HAP-1 (cell line): ENCODE measurements around the gene RAVER1.

ENCODE experiments used
- DNase-seq, 2 experiments: peaks; one replicate each; pipeline ENCODE4 v3.0.0-alpha.2; 2016 to 2020; ENCODE audit warnings: low spot score in 2 of 2
- H3K27me3 ChIP-seq: fragments of 250-450 bp; sonication (Bioruptor Pico); 2 replicates; pipeline ENCODE4 v1.5.1; 2020; ENCODE audit warnings: low read depth, mild to moderate bottlenecking, moderate library complexity
- H3K36me3 ChIP-seq: fragments of 250-450 bp; sonication (Bioruptor Pico); replicated peaks from 2 replicates; pipeline ENCODE4 v1.5.1; 2020; ENCODE audit warnings: mild to moderate bottlenecking
- H3K4me1 ChIP-seq: fragments of 250-450 bp; sonication (Bioruptor Pico); 2 replicates; pipeline ENCODE4 v1.5.1; 2020; ENCODE audit warnings: mild to moderate bottlenecking
- H3K4me3 ChIP-seq: fragments of 250-450 bp; sonication (Bioruptor Pico); 2 replicates; pipeline ENCODE4 v1.5.1; 2020; ENCODE audit warnings: mild to moderate bottlenecking, moderate library complexity
- H3K9me3 ChIP-seq: fragments of 250-450 bp; sonication (Bioruptor Pico); 2 replicates; pipeline ENCODE4 v1.5.1; 2020; ENCODE audit warnings: mild to moderate bottlenecking, moderate library complexity
- in situ Hi-C: fragments of 300-500 bp; cut with MboI; formaldehyde crosslinking; loops from 3 replicates; pipeline ENCODE4 v1.14.3; 2020; ENCODE audit warnings: low sequenced_read_pairs, inconsistent platforms, mixed read lengths

RAVER1 gene

GRCh38 chr19:10295305-10295846 lies 38.0 kb downstream of the RAVER1 start:
- Histone ChIP-seq H3K9me3 (no peaks in the 10 kb centered on the region), H3K4me3 (no peak overlapping the region), H3K27me3 (no peaks in the 10 kb centered on the region), H3K36me3 (peaks cover 10% of the 10 kb centered on the region), H3K4me1 (peaks cover 8% of the 10 kb centered on the region)
- in situ Hi-C loops: no loop called here
- DNase-seq: no peak

DNA sequence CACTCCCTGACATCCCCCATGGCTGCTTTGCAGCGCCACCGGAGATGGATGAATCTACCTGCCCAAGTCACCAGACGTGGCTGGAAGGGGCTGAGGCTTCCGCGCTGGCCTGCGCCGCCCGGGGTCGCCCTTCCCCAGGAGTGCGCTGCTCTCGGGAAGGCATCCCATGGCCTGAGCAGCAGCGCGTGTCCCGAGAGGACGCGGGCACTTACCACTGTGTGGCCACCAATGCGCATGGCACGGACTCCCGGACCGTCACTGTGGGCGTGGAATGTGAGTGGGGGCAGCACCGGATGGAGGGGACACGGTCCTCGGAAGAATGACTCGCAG lies 39.0 kb downstream of the RAVER1 start:
- Histone ChIP-seq H3K27me3 (no peaks in the 10 kb centered on the region), H3K4me3 (no peak overlapping the region)
- in situ Hi-C loops: no loop called here

DNA sequence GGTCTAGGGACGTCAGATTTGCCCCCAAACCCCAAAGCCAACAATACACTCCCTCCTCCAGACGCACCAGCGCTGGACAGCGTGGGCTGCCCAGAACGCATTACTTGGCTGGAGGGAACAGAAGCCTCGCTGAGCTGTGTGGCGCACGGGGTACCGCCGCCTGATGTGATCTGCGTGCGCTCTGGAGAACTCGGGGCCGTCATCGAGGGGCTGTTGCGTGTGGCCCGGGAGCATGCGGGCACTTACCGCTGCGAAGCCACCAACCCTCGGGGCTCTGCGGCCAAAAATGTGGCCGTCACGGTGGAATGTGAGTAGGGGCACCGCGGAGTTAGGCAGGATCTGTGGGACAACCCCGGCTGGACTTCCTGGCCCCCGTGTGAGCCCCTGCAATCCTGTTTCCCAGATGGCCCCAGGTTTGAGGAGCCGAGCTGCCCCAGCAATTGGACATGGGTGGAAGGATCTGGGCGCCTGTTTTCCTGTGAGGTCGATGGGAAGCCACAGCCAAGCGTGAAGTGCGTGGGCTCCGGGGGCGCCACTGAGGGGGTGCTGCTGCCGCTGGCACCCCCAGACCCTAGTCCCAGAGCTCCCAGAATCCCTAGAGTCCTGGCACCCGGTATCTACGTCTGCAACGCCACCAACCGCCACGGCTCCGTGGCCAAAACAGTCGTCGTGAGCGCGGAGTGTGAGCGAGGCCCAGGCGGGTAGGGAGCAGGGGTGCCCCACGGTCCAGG lies 39.5 kb downstream of the RAVER1 start:
- no peak overlapping the region for H3K4me3 ChIP-seq
- no peaks in the 10 kb centered on the region for H3K27me3 ChIP-seq
- H3K4me1 ChIP-seq: peaks cover 11% of the 10 kb centered on the region
- no peaks in the 10 kb centered on the region for H3K9me3 ChIP-seq
- DNase-seq: no peak
- in situ Hi-C loops: no loop called here
- peaks cover 10% of the 10 kb centered on the region for H3K36me3 ChIP-seq

More for the DNA sequence above, 39.0 kb downstream of the RAVER1 start:
- DNase-seq: no peak
- H3K9me3 ChIP-seq: no peaks in the 10 kb centered on the region
- peaks cover 10% of the 10 kb centered on the region for H3K36me3 ChIP-seq
- peaks cover 8% of the 10 kb centered on the region for H3K4me1 ChIP-seq

GRCh38 chr19:10292789-10293636 lies 40.3 kb downstream of the RAVER1 start:
- H3K4me3 ChIP-seq: peak overlapping the region; percentile 51
- no peaks in the 10 kb centered on the region for H3K9me3 ChIP-seq
- peaks cover 10% of the 10 kb centered on the region for H3K36me3 ChIP-seq
- peaks cover 14% of the 10 kb centered on the region for H3K4me1 ChIP-seq
- no peak for DNase-seq
- in situ Hi-C loops: no loop called here
- no peaks in the 10 kb centered on the region for H3K27me3 ChIP-seq

DNA sequence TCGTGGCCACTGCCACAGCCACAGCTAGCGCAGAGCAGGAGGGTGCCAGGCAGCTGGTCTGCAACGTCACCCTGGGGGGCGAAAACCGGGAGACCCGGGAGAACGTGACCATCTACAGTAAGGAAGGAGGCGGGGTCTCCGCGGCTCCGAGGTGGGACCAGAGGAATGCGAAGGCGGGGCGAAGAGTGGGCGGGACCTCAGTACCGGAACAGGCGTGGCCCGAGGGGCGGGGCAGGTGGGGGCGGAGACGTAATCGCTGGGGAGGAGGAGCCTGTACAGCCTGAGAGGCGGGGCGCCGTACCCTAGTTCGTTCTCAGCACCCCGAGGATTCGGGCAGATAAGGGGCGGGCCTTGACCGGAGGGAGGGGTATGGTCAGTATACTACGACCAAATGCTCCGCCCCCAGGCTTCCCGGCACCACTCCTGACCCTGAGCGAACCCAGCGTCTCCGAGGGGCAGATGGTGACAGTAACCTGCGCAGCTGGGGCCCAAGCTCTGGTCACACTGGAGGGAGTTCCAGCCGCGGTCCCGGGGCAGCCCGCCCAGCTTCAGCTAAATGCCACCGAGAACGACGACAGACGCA lies 41.0 kb downstream of the RAVER1 start:
- peak; percentile 64 to 95 for DNase-seq
- Histone ChIP-seq H3K9me3 (no peaks in the 10 kb centered on the region), H3K4me3 (peak overlapping the region; percentile 51), H3K36me3 (peaks cover 10% of the 10 kb centered on the region), H3K4me1 (peaks cover 14% of the 10 kb centered on the region), H3K27me3 (no peaks in the 10 kb centered on the region)
- in situ Hi-C loops: no loop called here

- Histone ChIP-seq H3K4me1 (peaks cover 14% of the 10 kb centered on the region), H3K9me3 (no peaks in the 10 kb centered on the region), H3K27me3 (no peaks in the 10 kb centered on the region), H3K4me3 (peak overlapping the region; percentile 51), H3K36me3 (peaks cover 10% of the 10 kb centered on the region)
- in situ Hi-C loops: no loop called here
- DNase-seq: no peak
Measured at GRCh38 chr19:10291554-10292205, 41.6 kb downstream of the RAVER1 start.

DNA sequence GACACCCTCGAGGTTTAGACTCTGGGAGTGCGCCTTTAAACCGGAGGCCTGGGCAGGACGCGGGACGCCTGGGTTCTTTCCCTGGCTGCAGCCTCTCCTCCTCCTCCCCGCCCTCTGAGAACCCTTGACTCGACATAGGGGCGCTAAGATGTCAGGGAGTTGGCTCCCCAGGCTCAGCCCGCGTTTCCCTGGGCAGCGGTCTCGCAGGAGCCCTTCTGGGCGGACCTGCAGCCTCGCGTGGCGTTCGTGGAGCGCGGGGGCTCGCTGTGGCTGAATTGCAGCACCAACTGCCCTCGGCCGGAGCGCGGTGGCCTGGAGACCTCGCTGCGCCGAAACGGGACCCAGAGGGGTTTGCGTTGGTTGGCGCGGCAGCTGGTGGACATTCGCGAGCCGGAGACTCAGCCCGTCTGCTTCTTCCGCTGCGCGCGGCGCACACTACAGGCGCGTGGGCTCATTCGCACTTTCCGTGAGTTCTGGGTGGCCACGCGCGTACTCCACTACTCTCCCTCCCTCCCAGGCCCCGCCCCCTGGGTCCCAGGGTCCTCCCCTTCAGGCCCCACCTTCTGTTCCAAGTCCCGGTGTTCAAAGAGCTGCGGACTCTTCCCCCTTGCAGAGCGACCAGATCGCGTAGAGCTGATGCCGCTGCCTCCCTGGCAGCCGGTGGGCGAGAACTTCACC lies 42.3 kb downstream of the RAVER1 start:
- in situ Hi-C loops: no loop called here
- peaks cover 10% of the 10 kb centered on the region for H3K36me3 ChIP-seq
- H3K4me1 ChIP-seq: peaks cover 14% of the 10 kb centered on the region
- no peaks in the 10 kb centered on the region for H3K27me3 ChIP-seq
- peak; percentile 55 to 89 for DNase-seq
- H3K4me3 ChIP-seq: peak overlapping the region; percentile 51
- H3K9me3 ChIP-seq: no peaks in the 10 kb centered on the region

DNA sequence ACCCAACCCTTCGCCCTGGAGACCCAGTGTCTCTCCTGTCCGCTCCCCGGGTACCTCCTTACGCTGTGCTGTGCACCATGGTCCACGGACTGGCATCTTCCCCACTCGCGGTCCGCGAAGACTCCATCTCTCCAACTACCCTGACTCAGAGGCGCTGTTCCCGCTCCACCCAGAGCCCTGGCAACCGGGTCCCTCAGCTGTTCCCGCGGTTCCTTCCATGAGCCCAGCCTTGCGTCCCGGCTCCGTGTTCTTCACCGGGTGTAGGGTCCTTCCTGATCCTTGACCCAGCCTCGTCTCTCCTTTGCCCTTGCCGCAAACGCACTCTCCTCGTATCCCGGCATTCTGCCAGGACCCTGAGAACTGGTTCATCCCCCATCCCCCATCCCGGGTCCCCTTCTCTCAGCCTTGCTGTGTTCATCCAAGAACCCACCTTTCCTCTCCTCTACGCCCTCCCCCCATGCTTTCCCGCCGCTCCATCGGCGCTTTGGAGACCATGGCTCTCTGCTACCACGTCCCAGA lies 42.9 kb downstream of the RAVER1 start:
- Histone ChIP-seq H3K4me3 (peak overlapping the region; percentile 51), H3K4me1 (peaks cover 14% of the 10 kb centered on the region)
- peak in 1 of 2 experiments; percentile 59 for DNase-seq

GRCh38 chr19:10289836-10290356 lies 43.4 kb downstream of the RAVER1 start, which contains the start of gene ICAM5:
ICAM5 (plus strand) TSS chr19:10289952; CDS start chr19:10290044, 92 bp downstream.
- Histone ChIP-seq H3K36me3 (peaks cover 10% of the 10 kb centered on the region), H3K4me1 (peaks cover 14% of the 10 kb centered on the region), H3K9me3 (no peaks in the 10 kb centered on the region), H3K27me3 (no peaks in the 10 kb centered on the region), H3K4me3 (peak within 1 kb of the TSS; percentile 51)
- in situ Hi-C loops: no loop called here
- DNase-seq: no peak

More for the DNA sequence above, 42.9 kb downstream of the RAVER1 start:
- no peaks in the 10 kb centered on the region for H3K9me3 ChIP-seq
- in situ Hi-C loops: no loop called here
- H3K27me3 ChIP-seq: no peaks in the 10 kb centered on the region
- H3K36me3 ChIP-seq: peaks cover 10% of the 10 kb centered on the region

- H3K27me3 ChIP-seq: no peaks in the 10 kb centered on the region
- H3K36me3 ChIP-seq: peaks cover 10% of the 10 kb centered on the region
- no peaks in the 10 kb centered on the region for H3K9me3 ChIP-seq
- H3K4me3 ChIP-seq: peak overlapping the region; percentile 51
- H3K4me1 ChIP-seq: peaks cover 14% of the 10 kb centered on the region
- DNase-seq: peak; percentile 75 to 90
- in situ Hi-C loops: no loop called here
Measured at GRCh38 chr19:10289167-10289835, 44.0 kb downstream of the RAVER1 start.

GRCh38 chr19:10288662-10289166 lies 44.6 kb downstream of the RAVER1 start:
- Histone ChIP-seq H3K9me3 (no peaks in the 10 kb centered on the region), H3K36me3 (peaks cover 7% of the 10 kb centered on the region), H3K27me3 (no peaks in the 10 kb centered on the region), H3K4me1 (peaks cover 14% of the 10 kb centered on the region), H3K4me3 (peak overlapping the region; percentile 51)
- in situ Hi-C loops: no loop called here
- DNase-seq: peak; percentile 86 to 92
